GM18511 (cell line): ENCODE data around the gene NEFH.
"Not testable (repeated sequence)": the region's sequence is repeated elsewhere in the genome, so short reads cannot be mapped to it uniquely, and the experiment has no call there.

ENCODE experiments used
- ATAC-seq: cut with Tn5 transposase; IDR thresholded peaks from one replicate; pipeline ENCODE4 v1.9.1; 2021; ENCODE audit warnings: mild to moderate bottlenecking, moderate library complexity; ENCODE audit not compliant: unreplicated experiment

Gene NEFH

DNA sequence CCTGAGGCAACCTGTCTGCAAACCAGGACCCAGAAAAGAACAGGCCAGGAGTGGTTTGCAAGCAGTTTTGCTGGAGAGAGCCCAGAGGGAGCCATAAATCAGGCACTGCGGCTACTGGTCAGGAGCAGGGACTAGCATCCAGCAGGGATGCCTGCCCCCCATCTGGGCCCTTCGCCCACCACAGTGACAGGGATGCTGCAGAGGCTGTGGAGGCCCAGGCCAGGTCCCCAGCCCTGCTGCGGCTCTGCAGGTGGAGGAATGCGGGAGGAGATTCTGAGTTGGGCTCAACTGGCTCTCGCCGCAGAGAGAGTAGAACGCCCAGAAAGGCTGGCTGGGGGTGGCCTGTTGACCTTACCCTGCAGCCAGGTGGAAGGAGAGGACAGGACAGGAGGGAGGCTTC is 16.4 kb upstream of the NEFH start:
- no peak for ATAC-seq

- ATAC-seq = no peak
Measured at GRCh38 chr22:29464581-29464980, 15.4 kb upstream of the NEFH start.

DNA sequence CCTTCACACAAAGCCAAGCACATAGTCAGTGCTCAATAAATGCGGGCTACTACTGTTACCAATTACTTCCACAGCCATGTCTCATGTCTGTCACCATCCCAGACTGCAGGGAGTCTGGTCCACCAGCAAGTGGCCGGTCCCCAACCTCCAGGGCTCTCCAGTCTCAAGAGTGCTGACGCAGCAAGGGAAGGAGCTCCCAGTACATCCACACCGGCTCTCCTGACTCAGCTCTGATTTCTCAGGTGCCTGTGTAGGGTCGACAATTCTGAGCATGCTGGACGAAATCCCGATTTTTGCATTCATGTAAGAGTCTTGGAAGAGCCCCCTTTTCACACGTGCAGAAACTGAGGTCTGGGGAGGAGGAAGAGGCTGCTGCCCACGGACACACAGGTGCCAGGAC is 10.3 kb upstream of the NEFH start:
- no peak for ATAC-seq

DNA sequence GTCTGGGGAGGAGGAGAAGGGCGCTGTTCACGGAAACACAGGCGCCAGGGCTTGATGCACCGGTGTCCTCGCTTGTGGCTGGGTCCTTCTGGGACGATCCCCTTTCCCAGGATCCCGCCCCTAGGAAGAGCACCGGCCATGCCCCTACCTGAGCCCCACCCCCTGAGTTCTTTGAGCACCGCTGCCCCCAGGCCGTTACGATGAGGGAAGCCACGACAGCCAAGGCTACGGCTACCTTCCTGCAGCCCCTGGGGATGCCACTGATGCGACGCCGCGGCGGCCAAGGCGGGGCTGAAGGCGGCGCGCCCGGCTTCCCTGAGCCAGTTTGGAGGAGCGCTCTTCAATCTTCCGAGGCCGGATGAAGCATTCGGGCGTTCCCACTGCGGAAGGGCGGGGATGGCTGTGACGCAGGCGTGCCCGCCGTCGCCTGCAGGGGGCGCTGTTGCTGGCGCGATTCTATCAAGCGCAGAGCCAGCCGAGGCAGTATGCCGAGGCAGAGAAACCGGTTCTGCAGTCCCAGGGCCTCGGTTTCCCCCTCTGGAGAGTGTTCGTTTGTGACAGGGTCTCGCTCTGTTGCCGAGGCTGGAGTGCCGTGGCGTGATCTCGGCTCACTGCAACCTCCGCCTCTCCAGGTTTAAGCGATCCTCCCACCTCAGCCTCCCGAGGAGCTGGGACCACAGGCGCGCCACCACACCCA is 9.7 kb upstream of the NEFH start:
- no peak for ATAC-seq

DNA sequence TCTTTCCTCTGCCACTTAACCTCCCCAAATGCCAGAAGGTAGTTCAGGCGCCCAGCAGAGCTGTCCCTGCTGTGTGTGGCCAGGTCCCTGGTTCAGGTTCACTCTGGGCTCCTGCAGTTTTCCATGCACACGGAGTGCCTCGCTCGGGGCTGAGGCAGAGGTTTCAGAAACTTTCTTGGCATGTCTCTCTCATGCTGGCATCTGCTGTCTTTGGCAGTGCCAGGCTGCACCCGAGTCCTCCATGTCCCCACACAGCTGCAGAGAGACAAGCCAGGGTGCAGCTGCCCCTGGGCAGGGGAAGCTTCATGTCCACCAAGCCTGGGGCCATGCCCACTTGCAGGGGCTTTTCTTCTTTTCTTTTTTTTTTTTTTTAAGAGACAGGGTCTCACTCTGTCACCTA is 7.0 kb upstream of the NEFH start:
- no peak for ATAC-seq

- ATAC-seq = no peak
Measured at GRCh38 chr22:29475550-29475949, 4.5 kb upstream of the NEFH start.

DNA sequence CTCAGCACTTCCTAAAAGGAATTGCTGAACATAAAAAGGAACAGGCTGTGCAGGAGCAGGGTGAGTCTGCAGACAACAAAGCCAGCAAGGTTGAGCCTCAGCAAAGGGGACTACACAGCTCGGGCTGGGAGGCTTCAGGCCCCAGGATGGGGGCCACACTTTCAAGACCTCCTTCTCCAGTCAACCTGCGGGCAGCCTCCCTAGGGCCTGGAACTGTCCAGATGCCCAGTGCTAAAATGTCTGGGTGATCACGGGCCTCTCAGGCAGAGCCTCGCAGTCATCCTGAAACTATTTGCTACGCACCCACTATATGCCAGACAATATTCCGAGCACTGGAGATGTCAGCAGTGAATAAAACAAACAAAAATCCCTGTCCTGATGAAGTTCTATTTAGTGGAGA is 3.9 kb upstream of the NEFH start:
- ATAC-seq = no peak

GRCh38 chr22:29477723-29478318 is 2.2 kb upstream of the NEFH start:
- no peak for ATAC-seq

- ATAC-seq = no peak
Measured at GRCh38 chr22:29478326-29479276, 1.4 kb upstream of the NEFH start.

- no peak for ATAC-seq
Measured at GRCh38 chr22:29480262-29480511, 169 bp downstream of the NEFH start.

GRCh38 chr22:29480512-29481264 is 670 bp downstream of the NEFH start:
- ATAC-seq = no peak

- ATAC-seq = no peak
Measured at GRCh38 chr22:29481265-29482000, 1.4 kb downstream of the NEFH start.

DNA sequence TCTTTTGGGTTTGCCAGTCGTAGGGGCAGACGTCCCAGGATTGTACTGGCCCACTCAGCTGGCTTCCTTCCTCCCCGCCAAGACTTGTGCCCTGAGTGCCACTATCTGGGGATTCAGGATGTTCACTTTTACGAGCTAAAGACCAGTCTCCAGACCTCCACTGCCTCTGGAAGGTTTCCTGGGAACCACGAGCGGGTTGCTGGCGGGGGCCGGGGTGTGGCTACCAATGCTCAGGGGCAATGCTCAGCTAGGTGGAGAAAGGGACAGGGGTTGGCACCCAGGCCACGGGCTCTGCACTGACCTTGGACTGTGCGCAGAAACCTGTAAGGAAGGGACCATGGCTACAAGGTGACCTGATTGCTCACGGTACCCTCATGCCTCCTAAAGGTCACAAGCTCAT is 2.2 kb downstream of the NEFH start:
- no peak for ATAC-seq

DNA sequence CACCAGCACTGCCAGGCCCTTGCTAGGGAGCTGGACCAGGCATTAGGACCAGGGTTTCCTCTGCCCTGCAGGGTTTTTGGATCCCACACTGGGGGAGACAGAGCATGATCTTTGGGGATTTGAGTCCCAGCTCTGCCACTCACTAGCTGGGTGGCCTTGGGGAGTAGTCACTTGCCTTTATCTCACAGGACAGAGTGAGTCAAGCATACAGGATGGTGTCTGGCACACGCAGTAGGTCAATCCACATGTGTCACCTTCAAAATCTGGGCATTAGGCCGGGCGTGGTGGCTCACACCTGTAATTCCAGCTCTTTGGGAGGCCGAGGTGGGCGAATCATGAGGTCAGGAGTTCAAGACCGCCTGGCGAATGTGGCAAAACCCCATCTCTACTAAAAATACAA is 2.7 kb downstream of the NEFH start:
- ATAC-seq = no peak

GRCh38 chr22:29483254-29483653 is 3.2 kb downstream of the NEFH start:
- ATAC-seq = no peak

DNA sequence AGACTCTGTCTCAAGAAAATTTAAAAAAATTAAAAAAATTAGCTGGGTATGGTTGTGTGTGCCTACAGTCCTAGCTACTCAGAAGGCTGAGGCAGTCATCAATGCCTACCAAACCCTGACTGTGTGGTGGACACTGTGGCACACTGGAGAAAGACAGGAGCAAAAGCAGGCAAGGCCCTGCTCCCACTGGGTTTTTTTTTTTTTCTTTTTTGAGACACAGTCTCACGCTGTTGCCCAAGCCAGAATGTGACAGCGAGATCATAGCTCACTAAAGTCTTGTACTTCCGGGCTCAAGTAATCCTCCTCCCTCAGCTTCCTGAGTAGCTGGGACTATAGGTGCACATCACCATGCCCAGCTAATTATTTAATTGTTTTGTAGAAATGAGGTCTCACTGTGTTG is 4.6 kb downstream of the NEFH start:
- ATAC-seq = no peak

DNA sequence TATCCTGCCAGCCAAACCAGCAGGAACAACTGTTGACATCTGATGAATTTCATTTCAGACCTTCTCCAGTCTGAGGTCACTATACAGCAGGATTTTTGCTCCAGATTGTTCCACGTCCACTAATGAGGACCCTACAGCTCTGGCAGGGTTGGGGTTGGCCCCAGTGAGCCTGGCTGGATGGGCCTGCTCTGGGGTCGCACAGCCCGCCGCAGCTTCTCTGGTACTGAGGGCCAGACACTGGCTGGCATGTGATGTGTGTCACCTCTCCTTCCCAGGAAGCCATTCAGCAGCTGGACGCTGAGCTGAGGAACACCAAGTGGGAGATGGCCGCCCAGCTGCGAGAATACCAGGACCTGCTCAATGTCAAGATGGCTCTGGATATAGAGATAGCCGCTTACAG is 5.4 kb downstream of the NEFH start:
- ATAC-seq = no peak

- no peak for ATAC-seq
Measured at GRCh38 chr22:29487426-29487986, 7.5 kb downstream of the NEFH start.

GRCh38 chr22:29489127-29489780 is 9.2 kb downstream of the NEFH start:
- ATAC-seq = not testable (repeated sequence)

- no peak for ATAC-seq
Measured at GRCh38 chr22:29491012-29491411, 11.0 kb downstream of the NEFH start.
